ENCODE results near the gene MAGI1. TPM values are rescaled to one million over a fixed set of nuclear protein-coding genes. Genes with fewer than 3 reads are reported as not detected.

Gene MAGI1
- total RNA-seq, 4 donors from 2014 or later: 17.2 to 40.8 (median 28.1) TPM

DNA sequence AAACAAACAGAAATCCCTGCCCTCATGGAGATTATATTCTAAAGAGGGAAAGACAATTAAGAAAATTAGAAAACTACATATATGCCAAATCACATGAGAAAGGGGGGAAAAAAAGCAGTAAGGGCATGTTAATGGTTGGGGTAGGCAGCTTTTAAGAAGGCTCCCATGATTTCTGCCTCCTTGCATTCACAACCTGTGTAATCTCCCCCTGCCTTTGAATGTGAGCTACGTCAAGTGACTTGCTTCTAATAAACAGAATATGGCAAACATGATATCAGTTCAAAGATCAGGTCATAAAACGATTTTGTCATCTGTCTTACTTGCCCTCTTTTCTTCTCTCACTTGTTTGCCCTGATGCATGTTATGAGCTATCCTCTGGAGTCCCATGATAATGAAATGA is 677.3 kb downstream of the MAGI1 start:
- 75 to 94% methylated on average over 2 of the region's 2 CpGs for WGBS, 2 donors (ENCODE audit: low coverage in 1 of 2)
- no peaks in the 10 kb centered on the region for H3K4me1 ChIP-seq
- no peak for ATAC-seq
- no peaks in the 10 kb centered on the region for H3K27me3 ChIP-seq
- H3K9me3 ChIP-seq: no peaks in the 10 kb centered on the region
- no peak for TF ChIP-seq POLR2A (IDR thresholded peaks at IDR 0.05)
- TF ChIP-seq POLR2AphosphoS5 (IDR thresholded peaks at IDR 0.05): no peak
- TF ChIP-seq, protein P1, sequence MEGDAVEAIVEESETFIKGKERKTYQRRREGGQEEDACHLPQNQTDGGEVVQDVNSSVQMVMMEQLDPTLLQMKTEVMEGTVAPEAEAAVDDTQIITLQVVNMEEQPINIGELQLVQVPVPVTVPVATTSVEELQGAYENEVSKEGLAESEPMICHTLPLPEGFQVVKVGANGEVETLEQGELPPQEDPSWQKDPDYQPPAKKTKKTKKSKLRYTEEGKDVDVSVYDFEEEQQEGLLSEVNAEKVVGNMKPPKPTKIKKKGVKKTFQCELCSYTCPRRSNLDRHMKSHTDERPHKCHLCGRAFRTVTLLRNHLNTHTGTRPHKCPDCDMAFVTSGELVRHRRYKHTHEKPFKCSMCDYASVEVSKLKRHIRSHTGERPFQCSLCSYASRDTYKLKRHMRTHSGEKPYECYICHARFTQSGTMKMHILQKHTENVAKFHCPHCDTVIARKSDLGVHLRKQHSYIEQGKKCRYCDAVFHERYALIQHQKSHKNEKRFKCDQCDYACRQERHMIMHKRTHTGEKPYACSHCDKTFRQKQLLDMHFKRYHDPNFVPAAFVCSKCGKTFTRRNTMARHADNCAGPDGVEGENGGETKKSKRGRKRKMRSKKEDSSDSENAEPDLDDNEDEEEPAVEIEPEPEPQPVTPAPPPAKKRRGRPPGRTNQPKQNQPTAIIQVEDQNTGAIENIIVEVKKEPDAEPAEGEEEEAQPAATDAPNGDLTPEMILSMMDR (IDR thresholded peaks at IDR 0.05): no peak
- TF ChIP-seq EP300 (IDR thresholded peaks at IDR 0.05): no peak
- peaks cover 0 to 70% of the 10 kb centered on the region in 2 donors for H3K36me3 ChIP-seq
- H3K27ac ChIP-seq: no peak overlapping the region
- no peak overlapping the region for H3K4me3 ChIP-seq

DNA sequence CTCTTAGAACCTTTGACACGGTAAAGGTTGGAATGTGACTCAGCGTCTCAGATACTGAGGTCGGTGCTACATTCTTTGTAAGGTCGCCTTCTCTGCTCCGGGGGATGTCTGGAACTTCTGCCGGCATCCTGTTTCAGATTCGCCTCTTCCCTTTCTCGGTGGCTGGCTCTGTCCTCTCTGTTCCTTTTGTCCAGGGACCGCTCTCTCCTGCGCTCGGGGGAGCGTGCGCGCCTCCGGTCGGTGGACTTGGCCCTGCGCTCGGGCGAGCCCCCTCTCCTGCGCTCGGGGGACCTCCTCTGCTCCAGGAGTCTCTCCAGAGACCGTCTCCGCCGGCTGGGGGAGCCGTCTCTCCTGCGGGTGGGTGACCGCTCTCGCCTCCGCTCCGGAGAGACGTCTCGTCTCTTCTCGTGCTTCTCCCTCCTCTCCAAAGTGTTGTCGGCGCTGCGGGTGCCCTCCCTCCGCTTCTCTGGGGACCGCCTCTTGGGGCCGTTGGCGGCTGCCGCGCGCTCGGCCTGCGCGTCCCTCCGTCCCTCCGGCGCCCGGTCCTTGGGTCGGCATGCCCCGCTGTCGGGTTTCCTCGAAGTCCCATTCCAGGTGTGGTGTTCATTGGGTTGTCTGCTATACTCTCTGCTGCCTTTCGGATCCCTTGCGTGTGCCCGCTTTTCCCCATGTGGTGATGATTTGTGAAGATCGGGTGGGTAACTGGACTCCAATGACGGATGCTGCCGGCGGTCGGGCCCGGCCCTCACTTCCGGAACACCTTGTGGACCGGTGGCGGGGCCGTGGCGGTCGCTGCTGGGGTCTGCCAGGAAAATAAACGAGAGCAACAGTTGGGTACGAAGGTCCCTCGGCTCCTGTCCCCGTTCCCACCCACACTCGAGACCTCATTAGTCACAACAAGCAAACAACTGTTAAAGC is 682.1 kb downstream of the MAGI1 start:
- TF ChIP-seq POLR2AphosphoS5 (IDR thresholded peaks at IDR 0.05) (no peak), POLR2A (IDR thresholded peaks at IDR 0.05) (no peak), EP300 (IDR thresholded peaks at IDR 0.05) (no peak)
- TF ChIP-seq, protein P1 (IDR thresholded peaks at IDR 0.05): no peak
- H3K4me1 ChIP-seq: no peaks in the 10 kb centered on the region
- H3K36me3 ChIP-seq: peaks cover 0 to 41% of the 10 kb centered on the region in 2 donors
- peak overlapping the region in 1 of 4 donors; percentile 22 for H3K27ac ChIP-seq
- H3K27me3 ChIP-seq: no peaks in the 10 kb centered on the region
- no peaks in the 10 kb centered on the region for H3K9me3 ChIP-seq
- no peak for ATAC-seq
- WGBS, 2 donors (ENCODE audit: low coverage in 1 of 2): 57 to 67% methylated on average over 12 to 15 of the region's 74 CpGs
- H3K4me3 ChIP-seq: peak overlapping the region in 1 of 2 donors; percentile 26

DNA sequence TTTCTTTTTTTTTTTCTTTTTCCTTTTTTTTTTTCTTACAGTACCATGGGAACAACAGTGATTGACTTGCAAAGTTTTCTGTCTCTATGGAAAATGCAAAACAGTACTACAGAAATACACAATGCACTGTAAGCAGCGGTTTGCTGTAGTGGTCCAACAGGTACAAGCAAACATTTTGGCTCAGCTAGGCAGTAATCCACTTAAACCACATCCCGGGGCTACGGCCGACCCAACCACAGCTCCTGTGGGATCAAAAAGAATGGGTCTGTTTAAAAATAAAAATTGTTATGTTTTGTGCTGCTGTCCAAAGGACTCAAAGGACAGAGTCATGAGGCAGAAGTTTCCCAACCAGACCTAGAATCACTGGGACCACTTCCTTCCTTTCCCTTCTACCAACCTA is 683.8 kb downstream of the MAGI1 start:
- H3K27ac ChIP-seq: no peak overlapping the region
- no peaks in the 10 kb centered on the region for H3K27me3 ChIP-seq
- WGBS, 2 donors (ENCODE audit: low coverage in 1 of 2): 59 to 80% methylated on average over 4 of the region's 4 CpGs
- H3K4me1 ChIP-seq: no peaks in the 10 kb centered on the region
- H3K36me3 ChIP-seq: peaks cover 0 to 24% of the 10 kb centered on the region in 2 donors
- H3K9me3 ChIP-seq: no peaks in the 10 kb centered on the region
- no peak for ATAC-seq
- H3K4me3 ChIP-seq: no peak overlapping the region
- TF ChIP-seq EP300 (IDR thresholded peaks at IDR 0.05) (no peak), POLR2A (IDR thresholded peaks at IDR 0.05) (no peak), POLR2AphosphoS5 (IDR thresholded peaks at IDR 0.05) (no peak)
- TF ChIP-seq, protein P1 (IDR thresholded peaks at IDR 0.05): no peak

DNA sequence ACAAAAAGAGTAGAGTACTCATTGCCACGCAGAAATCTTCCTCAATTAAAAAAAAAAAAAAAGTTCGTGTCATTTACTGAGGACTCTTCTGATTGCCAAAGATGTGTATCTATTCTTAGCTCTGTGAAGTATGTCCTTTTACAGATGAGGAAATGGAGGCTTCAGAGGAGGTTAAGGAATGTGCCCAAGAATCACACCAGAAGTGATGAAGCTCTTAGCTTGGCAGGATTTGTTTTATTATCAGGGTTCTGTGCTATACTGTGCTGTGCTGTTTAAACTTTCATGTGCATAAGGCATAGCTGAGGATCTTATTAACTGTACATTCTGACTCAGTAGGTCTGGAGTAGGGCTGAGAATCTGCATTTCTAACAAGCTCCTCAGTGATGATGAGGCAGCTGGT is 685.8 kb downstream of the MAGI1 start:
- H3K27me3 ChIP-seq: no peaks in the 10 kb centered on the region
- ATAC-seq: no peak
- TF ChIP-seq, protein P1 (IDR thresholded peaks at IDR 0.05): no peak
- no peak for TF ChIP-seq POLR2A (IDR thresholded peaks at IDR 0.05)
- TF ChIP-seq POLR2AphosphoS5 (IDR thresholded peaks at IDR 0.05): no peak
- TF ChIP-seq EP300 (IDR thresholded peaks at IDR 0.05): no peak
- no peak overlapping the region for H3K27ac ChIP-seq
- H3K36me3 ChIP-seq: peaks cover 0 to 10% of the 10 kb centered on the region in 2 donors
- no peak overlapping the region for H3K4me3 ChIP-seq
- no peaks in the 10 kb centered on the region for H3K4me1 ChIP-seq
- no peaks in the 10 kb centered on the region for H3K9me3 ChIP-seq
- WGBS, 2 donors (ENCODE audit: low coverage in 1 of 2): 22 to 63% methylated on average over 2 of the region's 2 CpGs

DNA sequence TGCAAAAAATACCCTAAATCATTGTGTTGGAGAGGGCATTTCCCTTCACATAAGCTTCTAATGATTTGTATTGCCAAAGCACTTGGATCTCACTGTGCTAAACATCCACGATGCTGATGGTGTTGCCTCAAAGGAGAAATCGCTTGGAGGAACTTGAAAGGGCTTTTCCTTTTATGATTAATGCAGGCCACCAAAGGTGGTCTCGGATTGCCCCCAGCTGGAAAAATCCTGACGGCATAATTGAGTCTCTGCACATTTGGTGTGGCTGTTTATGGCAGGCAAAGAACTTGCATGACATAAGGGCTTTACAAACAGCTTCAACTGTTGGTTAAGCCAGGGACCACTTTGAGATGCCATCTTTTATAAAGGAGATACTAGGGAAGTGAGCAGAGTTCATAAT is 687.0 kb downstream of the MAGI1 start:
- Histone ChIP-seq H3K27me3 (no peaks in the 10 kb centered on the region), H3K9me3 (no peaks in the 10 kb centered on the region), H3K36me3 (peaks cover 0 to 6% of the 10 kb centered on the region in 2 donors), H3K4me3 (no peak overlapping the region), H3K27ac (no peak overlapping the region), H3K4me1 (no peaks in the 10 kb centered on the region)
- no peak for ATAC-seq
- 68 to 93% methylated on average over 2 to 4 of the region's 4 CpGs for WGBS, 2 donors (ENCODE audit: low coverage in 1 of 2)
- TF ChIP-seq POLR2A (IDR thresholded peaks at IDR 0.05) (no peak), EP300 (IDR thresholded peaks at IDR 0.05) (no peak), POLR2AphosphoS5 (IDR thresholded peaks at IDR 0.05) (no peak)
- TF ChIP-seq, protein P1 (IDR thresholded peaks at IDR 0.05): no peak
